ENCODE results near the gene ACVRL1.

DNA sequence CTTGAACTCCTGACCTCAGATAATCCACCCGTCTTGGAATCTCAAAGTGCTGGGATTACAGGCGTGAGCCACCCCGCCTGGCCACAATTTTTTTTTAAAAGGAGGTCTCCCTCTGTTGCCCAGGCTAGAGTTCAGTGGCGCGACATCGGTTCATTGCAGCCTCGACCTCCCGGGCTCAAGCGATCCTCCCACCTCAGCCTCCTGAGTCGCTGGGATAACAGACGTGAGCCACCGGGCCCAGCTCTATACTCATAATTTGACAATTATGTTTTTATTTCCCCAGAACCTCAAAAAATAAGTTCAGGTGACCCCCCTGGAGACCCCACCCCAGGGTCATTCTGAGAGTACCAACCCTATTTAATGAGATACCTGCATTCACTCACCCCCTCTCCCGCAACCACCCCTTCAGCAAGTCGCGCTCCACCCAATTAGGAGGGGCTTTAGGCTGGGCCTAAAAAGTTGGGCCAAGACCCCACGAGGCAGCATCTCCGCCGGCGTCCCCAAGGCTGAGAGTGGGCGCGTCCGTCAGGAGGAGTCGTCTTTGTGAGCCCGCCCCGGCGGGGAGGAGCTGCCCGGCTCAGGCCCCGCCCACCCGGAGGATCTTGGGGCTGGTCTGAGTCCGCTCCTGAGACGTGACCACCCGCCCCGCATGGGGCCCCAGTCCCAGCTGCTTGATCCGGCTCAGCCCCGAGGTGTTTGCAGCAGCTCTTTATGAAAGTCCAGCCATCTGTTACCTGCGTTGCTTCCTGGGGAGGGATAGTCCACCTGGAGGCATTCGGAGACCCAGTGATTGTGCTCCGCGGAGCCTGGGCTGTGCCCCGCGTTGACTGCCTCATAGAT lies 19.6 kb upstream of the ACVRL1 start, which contains the start of gene ANKRD33:
- TF ChIP-seq CTCF (IDR thresholded peaks at IDR 0.05) (no peak), EZH2 (IDR thresholded peaks at IDR 0.05; ENCODE audit: borderline replicate concordance, insufficient read depth, low read depth, low read length, poor library complexity, severe bottlenecking) (no peak)

Measured in B cell (primary cell).